Measurements from ENCODE around the gene EXOC2.
"Not testable (repeated sequence)": the region's sequence is repeated elsewhere in the genome, so short reads cannot be mapped to it uniquely, and the experiment has no call there.

The EXOC2 gene

DNA sequence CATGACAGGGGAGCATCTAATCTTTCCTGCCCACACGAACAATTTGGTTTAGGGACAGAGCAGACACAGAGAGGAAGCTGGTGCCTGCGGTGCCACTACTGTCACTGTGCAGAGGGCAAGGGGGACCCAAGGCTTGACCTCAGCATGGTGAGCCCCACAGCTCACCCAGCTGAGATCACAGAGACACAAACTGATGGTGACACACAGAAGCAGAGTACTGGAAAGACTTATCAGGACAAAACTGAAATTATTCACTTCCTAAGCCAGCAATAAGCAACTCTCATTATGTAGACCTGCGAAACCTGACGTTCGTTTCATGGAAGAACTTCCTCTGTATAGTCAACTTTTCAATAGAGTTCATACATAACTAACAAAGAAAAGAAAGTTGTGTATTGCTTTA, 122.1 kb downstream of the EXOC2 start:
- DNase-seq: no peak

DNA sequence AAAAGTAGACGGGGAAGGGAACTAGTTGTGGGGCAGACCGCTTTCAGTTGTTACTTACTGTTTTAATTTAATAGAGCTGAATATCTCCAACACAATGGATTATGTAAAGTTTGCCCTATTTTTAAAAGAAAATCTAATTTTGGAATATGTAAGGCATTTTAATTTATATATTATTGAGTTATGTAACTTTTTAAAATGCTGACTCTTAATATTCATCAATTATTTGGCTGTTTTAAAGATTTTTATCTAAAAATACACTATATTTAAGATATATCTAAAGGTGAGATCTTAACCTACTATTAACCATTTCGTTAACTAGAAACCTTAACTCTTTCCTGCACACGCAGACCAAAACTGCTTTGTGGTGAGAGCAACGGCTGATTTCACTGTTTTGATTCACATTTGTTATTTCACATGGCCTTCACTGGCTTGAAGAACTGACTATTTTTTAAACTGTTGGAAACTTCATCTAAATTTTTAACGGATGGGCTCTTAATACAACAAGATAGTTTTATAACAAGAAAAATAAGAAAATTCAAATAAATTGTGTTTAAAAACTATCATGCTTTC, 123.9 kb downstream of the EXOC2 start:
- no peak for DNase-seq

GRCh38 chr6:568085-568484, 124.9 kb downstream of the EXOC2 start:
- DNase-seq: no peak

GRCh38 chr6:563863-564262, 129.1 kb downstream of the EXOC2 start:
- no peak for DNase-seq

- DNase-seq: no peak
Measured at GRCh38 chr6:562052-562676, 130.8 kb downstream of the EXOC2 start.

DNA sequence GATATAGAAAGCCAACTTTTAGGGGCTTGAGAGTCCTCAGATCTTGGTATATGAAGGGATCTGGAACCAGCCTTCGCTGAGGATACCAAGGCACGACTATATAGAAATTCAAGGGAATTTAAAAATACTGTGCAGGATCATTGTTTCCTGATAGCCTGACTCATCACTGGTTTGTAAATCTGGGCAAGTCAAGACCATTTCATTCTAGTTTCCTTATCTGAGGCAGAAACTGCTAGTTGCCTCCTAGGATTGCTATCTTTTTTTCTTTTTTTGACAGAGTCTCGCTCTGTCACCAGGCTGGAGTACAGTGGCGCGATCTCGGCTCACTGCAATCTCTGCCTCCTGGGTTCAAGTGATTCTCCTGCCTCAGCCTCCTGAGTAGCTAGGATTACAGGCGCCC, 131.6 kb downstream of the EXOC2 start:
- not testable (repeated sequence) for DNase-seq

GRCh38 chr6:558959-559358, 134.0 kb downstream of the EXOC2 start:
- DNase-seq: no peak

GRCh38 chr6:558089-558488, 134.8 kb downstream of the EXOC2 start:
- no peak for DNase-seq

DNA sequence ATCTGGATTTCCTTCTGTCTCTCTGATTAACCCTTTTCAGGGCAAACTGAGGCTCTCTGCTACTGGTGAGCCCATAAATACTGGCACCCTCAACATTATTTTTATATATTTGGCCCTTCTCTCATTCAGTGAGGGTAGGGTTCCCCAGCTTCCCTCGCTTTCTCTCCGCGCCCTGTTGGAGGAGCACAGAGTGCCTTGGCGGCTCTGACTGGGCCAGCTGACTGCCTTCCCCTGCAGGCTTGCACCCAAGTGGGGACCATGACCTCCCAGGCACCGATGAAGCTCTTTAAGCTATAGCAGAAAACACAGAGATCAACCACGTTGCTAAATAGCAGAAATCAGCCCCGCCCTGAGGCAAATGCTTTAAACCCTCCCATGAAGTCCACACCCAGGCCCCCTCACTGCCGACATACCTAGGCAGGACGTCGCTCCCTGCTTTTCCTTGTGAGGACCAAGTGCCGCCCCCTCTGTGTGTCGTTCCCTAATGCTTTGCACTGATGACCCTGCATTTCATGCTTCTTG, 141.0 kb downstream of the EXOC2 start:
- no peak for DNase-seq

- DNase-seq: no peak
Measured at GRCh38 chr6:551405-551804, 141.5 kb downstream of the EXOC2 start.

GRCh38 chr6:549906-550305, 143.0 kb downstream of the EXOC2 start:
- no peak for DNase-seq

- DNase-seq: no peak
Measured at GRCh38 chr6:548517-548916, 144.4 kb downstream of the EXOC2 start.

GRCh38 chr6:548091-548490, 144.8 kb downstream of the EXOC2 start:
- no peak for DNase-seq

DNA sequence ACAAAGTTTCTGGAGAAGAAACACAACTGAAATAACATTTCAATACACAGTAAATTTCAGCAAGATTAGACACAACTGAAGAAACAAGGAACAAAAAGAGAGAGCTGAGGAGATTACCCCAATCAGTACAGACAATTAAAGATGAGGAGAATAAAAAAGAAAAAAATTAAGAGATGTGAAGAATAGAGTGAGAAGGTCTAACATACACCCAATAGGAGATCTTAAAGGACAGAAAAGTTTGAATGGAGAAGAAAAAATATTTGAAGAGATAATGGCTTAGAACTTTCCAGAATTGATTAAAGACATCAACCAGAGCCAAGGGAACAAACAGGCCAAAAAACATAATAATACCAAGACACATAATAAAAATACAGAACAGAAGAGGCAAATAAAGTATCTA, 152.4 kb downstream of the EXOC2 start:
- no peak for DNase-seq

DNA sequence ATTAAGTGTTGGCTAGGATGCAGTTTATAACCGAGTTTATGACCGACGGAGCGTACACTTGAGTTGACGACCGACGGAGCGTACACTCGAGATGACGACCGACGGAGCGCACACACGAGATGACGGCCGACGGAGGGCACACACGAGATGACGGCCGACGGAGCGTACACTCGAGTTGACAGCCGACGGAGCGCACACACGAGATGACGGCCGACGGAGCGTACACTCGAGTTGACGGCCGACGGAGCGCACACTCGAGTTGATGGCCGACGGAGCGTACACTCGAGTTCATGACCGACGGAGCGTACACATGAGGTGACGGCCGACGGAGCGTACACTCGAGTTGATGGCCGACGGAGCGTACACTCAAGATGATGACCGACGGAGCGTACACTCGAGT, 155.8 kb downstream of the EXOC2 start:
- no peak for DNase-seq

DNA sequence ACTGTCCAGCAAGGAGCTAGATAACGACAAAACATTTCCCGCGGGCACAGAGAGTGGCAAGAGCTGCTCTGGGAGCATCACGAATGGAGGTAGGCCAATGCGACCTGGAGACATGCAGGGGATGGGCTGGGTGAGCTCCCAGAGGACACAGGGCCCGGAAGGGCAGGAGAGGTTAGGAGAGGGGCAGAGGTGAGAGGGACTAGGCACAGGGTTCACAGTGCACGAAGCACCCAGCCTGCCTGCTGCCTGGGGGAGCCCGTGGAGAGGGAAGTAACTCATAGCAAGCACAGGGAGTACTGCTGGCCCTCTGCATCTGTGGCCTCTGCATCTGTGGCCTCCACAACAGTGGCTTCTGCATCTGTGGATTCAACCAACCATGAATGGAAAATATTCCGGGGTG, 162.5 kb downstream of the EXOC2 start:
- no peak for DNase-seq

GRCh38 chr6:528989-529388, 163.9 kb downstream of the EXOC2 start:
- no peak for DNase-seq

DNA sequence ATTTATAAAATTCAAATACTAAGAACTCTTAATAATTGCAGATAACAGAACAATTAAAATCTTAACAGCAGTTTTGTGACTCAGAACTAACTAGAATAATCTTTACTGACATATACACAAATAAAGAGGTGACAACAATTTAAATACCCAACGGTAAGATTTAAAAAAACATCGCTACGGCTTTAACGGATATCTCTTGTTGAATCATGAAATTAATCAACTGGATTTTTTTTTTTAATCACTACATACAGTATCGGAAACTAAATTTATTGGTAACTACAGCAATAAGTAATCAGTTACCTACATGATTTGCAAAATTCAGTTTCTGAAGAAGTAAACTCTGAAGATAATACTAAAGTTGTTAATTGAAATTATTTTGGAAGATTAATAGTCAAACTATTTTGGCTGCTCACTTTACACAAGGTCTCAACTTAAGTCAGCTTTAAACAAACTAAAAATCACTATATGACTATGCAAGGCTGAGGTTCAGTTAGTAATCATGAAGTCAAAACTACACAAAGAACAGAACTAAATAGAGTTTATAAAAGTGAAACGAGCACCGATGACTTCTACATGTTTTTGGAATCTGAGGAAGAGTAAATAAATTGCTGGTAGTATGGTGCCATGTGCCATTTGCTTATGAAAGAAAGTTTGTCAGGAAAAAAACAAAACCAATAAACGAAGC, 164.8 kb downstream of the EXOC2 start:
- no peak for DNase-seq

- no peak for DNase-seq
Measured at GRCh38 chr6:524803-525202, 168.1 kb downstream of the EXOC2 start.

- DNase-seq: no peak
Measured at GRCh38 chr6:520820-521219, 172.1 kb downstream of the EXOC2 start.

- DNase-seq: no peak
Measured at GRCh38 chr6:518218-518617, 174.7 kb downstream of the EXOC2 start.

DNA sequence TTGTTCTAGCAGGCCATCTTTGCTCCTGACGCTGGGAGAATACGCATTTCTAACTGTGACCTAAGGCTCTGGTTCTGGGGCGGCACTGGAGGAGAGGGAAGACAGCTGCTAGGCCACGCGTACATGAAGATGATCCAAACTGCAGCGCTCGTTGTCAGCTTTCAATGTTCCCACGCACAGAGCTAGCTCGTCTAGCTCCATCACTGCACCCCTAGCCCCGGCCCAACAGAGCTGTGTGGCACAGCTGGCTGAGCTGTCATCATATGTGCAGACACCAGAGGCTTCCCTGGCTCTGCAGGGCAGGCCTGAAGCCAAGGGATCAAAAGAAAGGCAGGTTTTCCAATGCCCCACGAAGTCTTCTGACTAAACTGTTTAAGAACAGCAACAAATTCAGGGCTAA, 176.7 kb downstream of the EXOC2 start:
- DNase-seq: no peak

DNA sequence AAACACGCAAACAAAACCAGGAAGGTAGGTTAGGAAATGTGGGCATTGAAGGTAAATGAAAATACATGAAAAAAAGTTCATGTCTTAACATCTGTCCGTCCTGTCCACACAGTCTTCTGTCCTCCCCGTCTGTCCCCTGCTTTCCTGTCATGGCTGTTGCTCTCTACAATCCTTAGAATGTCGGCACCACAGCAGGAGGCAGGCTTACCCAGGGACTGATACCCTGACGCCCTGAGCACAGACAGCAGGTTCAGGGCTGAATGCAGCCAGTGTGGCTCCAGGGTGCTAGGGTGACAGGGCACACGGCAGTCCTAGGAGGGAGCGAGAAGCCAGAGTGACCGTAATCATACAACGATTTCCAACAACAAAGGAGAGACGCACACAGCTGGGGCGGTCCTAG, 177.7 kb downstream of the EXOC2 start:
- no peak for DNase-seq

GRCh38 chr6:514396-514978, 178.5 kb downstream of the EXOC2 start:
- DNase-seq: no peak

Data from CD4-positive, alpha-beta T cell treated with Interleukin-15 for 1 hour (primary cell).